Neural progenitor cell (in vitro differentiated cells): ENCODE measurements around the gene PLOD1.

ENCODE experiments used
- EZH2phosphoT487 ChIP-seq: fragments of 200-600 bp; sonication (generic); IDR thresholded peaks from 2 replicates; pipeline ENCODE4 v1.6.1; 2017; ENCODE audit warnings: antibody characterized with exemption
- TF ChIP-seq, protein P1 (sequence below): fragments of 200-600 bp; sonication (generic); IDR thresholded peaks from 2 replicates; pipeline ENCODE4 v1.5.1; 2017; ENCODE audit warnings: antibody characterized with exemption, mild to moderate bottlenecking

DNA sequence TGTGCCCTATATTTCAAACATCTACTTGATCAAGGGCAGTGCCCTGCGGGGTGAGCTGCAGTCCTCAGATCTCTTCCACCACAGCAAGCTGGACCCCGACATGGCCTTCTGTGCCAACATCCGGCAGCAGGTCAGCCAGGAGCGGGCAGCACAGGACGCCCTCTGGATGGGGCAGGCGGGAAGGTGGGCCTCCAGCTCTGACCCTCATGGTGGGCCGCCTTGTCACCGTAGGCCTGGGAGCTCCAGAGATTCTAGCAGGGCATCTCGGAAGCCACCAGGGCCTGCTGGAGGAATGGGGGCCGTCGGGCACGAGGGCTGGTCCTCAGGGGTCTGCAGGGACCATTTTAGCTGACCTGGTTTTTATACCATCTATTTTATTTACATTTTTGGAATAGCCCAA, 30.1 kb downstream of the PLOD1 start:
- TF ChIP-seq, protein P1, sequence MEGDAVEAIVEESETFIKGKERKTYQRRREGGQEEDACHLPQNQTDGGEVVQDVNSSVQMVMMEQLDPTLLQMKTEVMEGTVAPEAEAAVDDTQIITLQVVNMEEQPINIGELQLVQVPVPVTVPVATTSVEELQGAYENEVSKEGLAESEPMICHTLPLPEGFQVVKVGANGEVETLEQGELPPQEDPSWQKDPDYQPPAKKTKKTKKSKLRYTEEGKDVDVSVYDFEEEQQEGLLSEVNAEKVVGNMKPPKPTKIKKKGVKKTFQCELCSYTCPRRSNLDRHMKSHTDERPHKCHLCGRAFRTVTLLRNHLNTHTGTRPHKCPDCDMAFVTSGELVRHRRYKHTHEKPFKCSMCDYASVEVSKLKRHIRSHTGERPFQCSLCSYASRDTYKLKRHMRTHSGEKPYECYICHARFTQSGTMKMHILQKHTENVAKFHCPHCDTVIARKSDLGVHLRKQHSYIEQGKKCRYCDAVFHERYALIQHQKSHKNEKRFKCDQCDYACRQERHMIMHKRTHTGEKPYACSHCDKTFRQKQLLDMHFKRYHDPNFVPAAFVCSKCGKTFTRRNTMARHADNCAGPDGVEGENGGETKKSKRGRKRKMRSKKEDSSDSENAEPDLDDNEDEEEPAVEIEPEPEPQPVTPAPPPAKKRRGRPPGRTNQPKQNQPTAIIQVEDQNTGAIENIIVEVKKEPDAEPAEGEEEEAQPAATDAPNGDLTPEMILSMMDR = no peak
- TF ChIP-seq EZH2phosphoT487 = no peak
